Activated gamma-delta T cell treated with Interleukin-2 at 50 U/mL for 16 hours (primary cell): Measurements from ENCODE around the gene LRRC27.
"Not testable (repeated sequence)": the region's sequence is repeated elsewhere in the genome, so short reads cannot be mapped to it uniquely, and the experiment has no call there.

Experiments
- DNase-seq: peaks from one replicate; pipeline ENCODE4 v3.0.0-alpha.2; 2020

Gene LRRC27

DNA sequence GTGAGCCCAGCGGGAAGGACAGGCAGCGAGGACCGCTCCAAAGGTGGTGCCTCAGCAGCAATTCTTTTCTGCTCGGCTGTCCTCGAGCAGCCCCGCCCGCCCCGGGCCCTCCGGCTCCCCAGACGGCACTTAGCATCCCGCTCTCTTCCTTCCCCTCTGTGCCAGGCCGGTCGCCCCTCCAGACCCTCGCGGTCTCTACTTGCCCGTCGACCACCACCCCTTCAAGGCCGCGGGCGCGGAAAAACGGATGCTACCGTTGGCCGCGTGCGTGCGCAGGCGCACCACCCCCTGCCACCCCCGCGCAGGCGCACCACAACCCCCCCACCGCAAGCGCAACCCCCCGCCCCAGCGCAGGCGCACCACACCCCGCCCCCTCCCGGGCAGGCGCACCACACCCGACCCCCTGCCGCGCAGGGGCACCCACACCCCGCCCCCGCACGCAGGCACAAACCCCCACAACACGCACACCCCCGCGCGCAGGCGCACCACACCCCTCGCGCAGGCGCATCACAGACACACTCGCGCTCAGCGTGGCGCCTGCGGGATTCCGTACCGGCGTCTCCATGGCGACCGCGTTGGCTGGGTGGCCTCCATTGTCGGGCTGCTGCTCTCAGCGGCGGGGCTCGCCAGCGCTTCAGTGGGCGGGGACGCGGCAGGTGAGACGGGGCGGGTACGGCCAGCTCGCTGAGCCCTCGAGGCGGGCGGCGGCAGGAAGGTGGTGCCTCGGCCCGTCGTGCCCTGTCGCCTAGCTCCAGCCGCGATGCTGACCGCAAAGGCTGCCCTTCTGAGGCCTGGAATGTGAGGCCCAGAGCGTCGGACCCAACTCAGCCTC lies at the start of gene LRRC27:
Gene LRRC27 (plus strand): TSS at position 593 of the 832 bp plus-strand sequence. CDS start 1,332 bp downstream, outside the sequence.
- peak; percentile 100 for DNase-seq

DNA sequence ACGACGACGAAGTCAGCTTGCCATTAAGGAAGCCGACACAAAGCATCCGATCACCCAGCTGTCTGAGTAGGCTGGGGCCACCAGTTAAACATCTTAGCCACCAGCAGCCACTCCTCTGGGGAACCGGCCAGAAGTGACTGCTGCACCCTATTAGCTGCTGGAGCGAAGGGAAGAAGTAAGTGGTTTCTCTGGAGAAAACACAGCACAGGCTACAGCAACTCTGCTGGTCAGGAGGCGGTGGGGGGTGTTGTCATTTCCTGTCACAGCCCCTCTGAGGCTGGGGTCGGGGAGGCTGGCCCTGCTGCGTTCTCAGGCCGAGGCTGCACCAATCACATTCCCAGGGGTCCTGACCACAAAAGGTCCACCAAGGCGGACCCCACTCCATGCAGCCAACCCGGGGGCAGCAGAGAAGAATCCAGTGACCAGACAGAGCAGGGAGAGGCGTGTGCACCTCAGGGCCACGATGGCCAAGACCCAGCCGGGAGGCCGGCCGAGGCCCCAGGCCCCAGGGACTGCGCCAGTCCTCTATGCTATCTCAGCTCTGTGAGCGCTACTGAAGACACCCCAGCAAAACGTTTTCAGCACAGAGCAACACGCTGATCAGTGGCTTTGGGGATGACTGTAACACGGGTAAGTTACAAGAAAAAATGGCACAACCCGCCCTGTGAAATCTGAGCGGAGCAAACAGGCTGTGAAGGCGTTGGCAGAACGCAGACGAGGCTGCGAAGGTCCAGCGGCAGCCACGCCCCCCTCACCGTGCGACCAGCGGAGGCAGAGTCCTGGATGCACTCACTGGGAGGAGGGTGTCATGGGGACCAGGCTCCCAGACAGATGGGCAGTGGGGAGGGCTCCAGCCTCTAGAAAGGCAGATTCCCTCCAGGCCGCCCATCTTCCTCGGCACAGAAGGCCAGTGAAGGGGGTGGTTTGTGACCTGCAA lies 49.1 kb upstream of the LRRC27 start:
- DNase-seq: no peak

DNA sequence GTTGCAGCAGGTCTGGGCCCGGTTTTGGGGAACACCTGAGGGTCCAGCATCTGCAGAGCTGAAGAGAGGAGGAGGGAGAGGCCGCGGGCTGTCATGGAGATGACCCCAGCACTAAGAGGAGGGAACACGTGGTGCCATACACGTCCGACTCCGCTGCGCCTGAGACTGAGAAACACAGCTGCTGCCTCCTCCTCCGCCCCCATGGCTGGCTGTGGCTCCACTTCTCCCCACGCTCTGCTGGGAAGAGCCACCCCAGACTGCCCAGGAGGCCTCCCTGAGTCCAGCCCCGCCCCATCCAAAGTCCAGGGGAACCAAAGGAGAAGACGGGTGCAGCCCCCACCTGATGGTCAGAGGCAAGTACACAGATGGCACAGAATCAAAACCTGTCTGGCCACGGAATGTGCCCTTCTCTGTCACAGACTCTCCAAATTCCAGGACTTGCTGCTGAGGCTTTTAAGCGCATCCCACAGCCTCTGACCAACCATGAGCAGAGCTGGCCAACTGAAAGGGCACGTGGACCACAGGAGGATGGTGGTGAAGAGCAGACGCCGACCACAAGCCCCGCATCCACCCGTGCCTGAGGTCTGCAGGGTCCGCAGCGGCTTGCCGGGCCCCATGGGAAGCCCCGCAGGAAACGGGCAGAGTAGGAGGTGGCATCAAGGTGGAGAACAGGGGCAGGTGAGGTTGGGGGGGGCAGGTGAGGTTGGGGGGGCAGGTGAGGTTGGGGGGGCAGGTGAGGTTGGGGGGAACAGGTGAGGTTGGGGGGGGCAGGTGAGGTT lies 48.2 kb upstream of the LRRC27 start:
- no peak for DNase-seq

DNA sequence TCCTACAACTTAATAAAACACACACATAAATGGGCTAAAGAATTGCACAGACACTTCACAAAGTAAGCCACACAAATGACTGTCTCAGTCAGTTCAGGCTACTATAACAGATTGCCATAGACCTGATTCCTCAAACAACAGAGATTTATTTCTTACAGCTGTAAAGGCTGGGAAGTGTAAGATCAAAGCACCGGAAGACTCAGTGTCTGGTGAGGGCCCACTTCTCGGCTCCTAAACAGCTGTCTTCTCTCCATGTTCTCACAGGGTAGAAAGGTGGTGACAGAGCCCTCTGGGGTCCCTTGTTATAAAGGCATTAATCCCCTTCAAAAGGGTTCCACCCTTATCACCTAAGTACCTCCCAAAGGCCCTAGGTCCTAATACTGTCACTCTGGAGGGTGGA lies 42.6 kb upstream of the LRRC27 start:
- DNase-seq: no peak

DNA sequence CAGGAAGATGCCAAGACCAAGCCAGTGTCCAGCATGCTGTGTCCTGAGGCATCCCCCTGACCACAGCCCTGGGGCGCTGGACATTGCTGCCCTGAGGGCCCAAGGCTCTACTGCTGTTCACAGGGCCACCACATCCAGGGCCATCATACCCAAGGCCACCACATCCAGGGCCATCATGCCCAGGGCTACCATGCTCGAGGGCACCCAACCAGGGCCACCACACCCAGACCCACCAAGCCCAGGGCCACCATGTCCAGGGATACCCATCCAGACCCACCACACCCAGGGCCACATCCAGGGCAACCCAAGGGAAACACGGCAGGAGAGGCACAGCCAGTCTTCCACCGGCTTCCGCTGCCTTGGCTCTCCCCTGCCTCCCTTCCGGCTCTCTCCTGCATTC lies 41.4 kb upstream of the LRRC27 start:
- DNase-seq: no peak

DNA sequence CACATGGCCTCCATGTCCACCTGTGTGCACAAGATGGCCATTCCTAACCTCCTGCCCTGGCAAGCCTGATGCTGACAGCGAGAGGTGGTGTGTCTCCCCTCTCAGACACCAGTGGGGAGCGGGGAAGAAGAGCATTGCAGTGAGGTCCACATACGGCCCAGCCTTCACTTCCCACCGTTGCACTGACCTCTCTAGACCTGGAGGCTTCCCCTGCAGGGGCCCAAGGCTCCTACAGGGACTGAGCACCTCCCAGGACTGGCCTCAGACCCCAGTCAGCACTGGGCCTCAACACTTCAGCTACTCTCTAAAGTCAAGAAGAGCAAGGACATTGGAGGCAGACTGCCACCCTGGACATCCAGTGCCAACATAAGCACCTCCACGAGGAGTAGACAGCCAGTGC lies 40.2 kb upstream of the LRRC27 start:
- DNase-seq: no peak

DNA sequence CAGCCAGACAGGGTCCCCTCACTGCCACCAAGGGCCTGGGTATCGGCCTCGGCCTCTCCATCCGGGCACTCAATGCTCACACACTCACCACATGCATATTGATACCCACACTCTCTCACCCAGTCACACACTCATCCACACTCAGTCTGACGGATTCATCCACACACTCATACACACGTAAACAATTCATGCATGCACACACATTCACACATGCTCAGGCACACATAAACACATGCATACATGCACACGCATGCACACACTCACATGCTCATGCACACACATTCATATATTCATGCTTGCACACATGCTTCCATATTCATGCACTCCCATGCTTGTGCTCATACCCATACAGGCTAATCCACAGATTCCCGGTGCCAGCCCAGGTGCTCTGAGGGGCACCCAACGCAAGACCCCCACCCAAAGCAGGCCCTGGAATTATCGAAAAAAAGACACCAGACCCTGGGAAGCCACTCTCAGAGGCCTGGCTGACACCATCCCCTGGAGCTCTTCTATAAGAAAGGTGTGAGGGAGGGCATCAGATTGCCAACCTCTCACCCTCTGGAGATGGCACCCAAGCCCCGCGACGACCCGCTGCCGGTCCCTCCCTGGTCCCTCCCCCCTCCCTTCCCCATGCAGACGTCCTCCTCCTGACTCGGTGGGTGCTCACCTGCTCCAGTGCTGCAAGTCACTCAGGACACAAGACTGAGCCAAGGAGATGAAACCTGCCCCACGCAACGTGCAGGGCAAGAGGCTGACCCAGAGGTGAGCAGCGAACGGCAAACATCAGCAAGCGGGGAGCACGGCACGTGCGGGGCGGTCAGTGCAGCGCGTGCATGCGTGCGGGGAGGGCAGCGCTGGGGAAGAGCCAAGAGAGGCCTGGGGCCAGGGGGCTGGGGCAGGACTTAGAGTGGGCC lies 39.4 kb upstream of the LRRC27 start:
- DNase-seq: no peak

DNA sequence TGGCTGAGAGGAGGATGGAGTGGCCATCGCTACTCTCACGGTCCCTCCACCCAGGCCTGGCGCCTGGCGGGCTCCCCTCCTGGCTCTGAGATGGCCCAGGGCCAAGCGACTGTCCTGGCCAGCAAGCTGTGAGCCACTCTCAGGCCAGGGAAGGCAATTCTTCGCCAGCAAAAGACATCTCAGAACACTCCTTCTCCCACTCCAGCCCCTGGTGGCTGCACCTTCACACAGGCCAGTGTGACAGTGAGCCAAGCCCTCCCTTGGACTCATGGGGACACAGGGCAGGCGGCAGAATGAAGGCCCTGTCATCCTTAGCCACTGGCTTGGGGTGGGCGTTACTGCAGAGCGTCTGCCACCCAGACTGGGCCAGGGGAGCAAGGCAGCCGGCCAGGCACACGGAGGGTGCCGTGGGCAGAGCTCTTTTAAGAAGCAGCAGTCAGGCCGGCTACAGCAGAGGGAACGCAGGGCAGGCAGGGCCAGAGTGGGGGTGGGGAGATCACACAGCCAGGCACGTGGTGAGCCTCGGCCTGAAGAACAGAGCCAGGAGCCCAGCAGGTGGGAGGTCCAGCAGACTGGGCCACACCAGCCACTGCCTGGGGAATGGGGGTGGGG lies 38.7 kb upstream of the LRRC27 start:
- no peak for DNase-seq

DNA sequence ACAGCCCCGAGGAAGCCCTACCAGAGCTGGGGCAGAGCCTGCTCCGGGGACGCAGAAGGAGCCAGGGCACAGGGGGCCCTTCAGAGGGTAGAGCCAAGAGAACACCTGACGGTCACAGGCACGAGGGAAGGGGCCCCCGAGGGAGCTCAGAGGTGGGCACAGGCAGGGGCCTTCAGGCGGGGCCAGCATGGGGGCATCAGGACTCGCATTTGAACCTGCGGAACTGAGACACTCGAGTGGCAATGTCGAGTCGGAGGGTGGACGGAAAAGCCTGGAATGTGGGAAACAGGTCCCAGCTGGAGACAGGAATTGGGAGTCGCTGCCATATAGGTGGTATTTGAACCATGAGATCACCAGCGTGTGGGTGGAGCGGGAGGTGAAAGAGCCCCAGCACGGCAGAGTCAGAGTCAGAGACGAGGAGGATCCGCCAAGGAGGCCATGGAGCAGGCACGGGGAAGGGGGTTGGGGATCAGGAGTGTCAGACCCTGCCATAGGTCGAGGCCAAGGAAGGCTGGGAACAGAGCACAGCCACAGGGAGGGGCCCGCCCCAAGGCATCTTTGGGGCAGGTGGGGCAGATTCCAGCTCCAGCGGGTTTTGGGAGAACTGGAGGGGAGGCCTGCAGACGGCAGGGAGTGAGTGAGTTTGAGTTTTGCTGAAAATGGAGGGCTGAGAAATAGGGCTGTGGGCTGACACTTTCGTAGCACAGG lies 38.0 kb upstream of the LRRC27 start:
- DNase-seq: no peak

DNA sequence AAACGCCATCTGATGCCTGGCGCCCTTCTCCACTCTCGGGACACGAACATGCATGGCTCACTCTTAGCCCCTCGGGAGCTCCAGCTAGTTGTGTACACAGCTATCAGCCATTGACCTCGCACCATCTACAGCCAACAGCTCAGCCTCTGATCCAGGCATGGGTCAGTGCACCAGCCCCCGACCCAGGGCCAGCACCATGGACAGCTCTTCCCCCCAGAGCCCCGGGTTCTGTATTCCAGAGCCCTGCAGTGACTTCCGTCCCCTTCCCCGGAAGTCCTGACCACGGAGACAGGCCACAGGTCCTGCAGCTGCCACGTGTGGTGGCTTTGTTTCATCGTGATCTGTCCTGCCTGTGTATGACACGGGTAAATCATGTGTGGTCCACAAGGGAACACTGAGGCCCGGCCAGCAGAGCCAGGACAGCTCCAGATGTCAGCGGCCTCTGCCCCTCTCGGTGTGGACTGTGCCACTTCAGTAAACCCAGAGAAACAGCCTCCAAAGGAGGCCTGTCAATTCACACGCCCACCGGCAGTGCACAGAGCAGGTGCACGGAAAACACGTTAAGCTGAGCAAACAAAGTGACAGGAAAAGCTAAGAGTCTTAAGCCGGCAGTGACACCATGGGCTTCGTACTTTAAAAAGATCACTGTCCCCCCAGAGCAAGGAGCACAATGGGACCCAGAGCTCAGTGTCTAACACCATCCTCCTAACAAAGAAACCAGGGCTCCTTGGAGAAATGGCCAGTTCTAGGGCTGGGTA lies 37.3 kb upstream of the LRRC27 start:
- DNase-seq: no peak

DNA sequence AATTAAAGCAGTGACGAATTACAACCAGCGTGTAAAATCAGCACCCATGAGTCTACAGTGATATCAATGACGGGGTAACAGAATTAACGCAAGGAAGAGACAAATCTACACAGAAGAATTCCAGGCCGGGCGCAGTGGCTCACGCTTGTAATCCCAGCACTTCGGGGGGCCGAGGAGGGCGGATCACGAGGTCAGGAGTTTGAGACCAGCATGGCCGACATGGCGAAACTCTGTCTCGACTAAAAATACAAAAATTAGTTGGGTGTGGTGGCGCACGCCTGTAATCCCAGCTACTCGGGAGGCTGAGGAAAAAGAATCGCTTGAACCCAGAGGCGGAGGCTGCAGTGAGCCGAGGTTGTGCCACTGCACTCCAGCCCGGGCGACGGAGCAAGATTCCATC lies 36.5 kb upstream of the LRRC27 start:
- DNase-seq: not testable (repeated sequence)

DNA sequence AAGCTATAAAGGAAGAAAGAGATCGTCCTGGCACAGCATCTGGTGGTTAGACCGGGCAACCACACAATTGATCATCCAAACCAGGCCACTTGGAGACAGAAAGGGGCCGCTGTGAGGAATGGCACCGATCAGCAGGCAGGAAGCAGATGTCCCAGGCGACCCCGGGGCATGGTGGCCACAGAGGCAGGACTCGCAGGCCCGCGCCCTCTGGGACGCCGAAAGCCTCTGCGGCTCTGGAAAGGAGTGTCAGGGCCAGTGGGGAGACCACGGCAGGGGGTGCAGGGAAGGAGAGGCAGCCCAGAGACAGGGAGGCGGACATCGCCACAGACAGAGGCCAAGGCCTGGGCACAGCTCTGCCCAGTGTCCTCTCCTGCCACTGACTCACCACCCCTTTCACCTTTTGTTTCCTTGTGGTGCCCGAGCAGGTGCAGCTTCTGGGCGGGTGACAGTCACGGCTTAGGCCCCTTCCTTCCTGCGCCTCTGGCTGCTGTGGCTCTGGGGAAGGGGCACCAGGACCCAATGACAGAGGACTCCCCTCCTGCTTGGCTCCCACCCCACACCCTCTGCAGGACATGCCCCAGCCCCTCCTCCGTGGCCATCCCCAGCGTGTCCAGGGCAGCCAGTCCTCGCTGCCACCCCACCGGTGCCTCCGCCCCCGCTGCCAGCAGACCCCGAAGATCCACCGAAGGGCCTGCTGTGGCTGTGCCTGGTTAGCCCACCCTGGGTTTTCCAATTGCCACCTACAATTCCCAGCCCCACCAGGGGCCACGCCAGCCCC lies 35.1 kb upstream of the LRRC27 start:
- no peak for DNase-seq

DNA sequence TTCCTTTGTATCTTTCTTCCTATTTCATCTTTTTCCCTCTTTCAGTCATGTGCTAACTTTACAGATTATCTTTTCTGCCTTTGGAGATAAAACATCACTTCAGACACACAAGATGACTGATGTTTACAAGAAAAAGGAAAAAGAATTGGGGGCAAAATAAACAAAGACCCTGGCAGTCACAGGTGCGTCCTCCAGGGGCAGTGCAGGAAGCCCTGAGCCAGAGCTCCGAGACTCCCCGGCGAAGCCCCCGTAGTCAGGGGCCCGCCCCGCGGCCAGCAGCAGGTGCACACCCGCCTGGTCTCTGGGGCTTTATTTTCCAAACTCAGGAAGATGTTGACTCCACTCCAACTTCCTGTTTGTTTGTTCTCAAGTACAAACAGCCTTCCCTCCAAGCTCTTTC lies 34.5 kb upstream of the LRRC27 start:
- no peak for DNase-seq

DNA sequence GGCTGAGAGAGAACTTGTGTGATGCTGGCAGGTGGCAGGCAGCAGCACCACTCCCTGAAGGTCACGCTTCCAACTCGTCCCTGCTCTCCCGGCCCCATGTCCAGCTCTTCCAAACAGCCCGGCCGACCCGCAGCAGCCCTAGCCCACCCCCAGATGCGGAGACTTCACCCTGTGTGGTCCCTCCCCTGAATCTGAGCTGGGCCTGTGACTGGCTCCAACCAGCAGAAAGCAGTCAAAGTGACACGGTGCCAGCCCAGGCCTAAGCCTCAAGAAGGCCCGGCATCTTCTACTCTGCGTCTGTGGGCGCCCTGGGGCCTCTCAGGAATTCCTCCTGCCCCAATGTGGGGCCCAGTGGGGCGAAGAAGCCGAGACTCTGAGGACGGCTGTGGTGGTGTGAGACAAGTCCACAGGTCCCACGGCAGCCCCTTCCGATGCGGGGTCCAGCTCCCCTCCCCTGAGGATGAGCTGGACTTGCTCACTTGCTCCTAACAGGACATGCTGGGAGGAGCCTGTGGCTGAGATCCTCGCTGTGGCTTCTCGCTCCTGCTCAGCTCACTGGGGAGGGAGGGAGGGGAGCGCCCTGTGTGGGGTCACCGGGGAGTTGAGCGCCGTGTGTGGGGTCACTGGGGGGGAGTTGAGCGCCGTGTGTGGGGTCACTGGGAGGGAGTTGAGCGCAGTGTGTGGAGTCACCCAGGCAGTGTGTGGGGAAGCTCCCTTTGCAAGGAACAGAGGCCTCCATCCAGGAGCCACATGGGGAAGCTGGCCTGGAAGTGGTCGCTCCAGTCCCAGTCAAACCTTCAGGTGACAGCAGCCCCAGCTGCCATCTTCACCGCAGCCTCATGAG lies 33.7 kb upstream of the LRRC27 start:
- DNase-seq: no peak

DNA sequence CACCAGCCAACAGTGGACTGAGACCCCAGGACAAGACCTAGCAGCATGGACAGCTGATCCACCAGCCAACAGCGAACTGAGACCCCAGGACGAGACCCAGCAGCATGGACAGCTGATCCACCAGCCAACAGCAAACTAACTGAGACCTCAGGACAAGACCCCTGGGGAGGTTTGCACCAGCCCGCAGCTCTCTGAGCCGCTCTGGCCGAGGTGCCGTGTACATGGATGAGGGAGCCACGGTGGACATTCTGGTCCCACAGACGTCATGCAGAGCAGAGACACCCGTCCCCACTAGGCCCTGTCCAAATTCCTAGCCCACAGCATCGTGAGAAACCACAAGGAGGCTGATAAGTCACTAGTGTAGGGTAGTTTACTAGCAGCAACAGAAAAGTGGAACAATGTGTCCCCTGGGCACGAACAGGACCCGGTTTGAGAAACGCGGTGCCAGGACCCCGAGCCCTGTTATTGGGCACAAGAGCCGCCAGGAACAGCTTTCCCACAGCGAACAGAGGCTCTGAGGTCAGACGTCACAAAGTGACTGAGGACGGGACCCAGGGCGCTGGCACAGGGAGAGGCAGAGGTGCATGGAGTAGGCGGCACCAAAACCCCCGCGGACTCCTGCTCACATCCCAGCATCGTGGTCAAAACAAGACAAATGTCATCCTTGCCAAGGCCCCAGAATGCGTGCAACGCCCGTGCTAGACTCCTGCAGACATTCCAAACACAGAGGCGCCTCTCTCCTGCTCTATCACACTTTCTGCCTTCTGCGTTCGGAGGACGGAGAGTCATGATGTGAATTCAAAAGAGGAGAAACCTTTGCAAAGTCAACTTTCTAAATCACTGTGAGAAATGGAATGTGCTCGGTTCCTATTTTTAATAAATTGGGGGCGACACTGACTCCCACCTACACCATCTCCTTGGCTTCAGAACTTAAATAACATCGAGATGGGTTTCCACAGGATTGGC lies 32.3 kb upstream of the LRRC27 start:
- DNase-seq: no peak

DNA sequence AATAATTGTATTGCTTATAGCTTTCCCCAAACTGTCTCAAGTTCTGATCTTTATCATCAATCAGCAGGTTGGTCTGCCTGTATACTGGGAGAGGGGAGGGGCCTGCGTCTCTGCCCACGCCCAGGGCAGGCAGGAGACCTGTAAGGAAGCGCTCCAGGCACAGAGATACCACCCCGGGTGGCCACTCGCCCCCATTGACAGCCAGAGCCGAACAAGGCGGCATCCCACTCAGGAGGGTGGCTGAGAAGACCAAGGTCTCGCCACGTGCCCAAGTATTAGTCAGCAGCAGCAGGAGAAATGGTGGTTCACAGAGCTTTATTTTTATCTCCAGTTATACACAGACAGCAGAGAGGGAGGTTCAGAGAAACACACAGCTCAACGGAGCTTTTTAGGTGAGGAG lies 31.4 kb upstream of the LRRC27 start:
- no peak for DNase-seq
